Activated CD4-positive, alpha-beta T cell treated with anti-CD3 and anti-CD28 coated beads for 36 hours (primary cell): ENCODE results near the gene KAT8. TPM values are rescaled to one million over a fixed set of nuclear protein-coding genes. Genes with fewer than 3 reads are reported as not detected.

Experiments
- ATAC-seq: fragments of 200-7000 bp; cut with Tn5 transposase; one replicate; pipeline ENCODE4 v1.10.0; 2021; ENCODE audit warnings: mild to moderate bottlenecking, moderate library complexity
- CTCF ChIA-PET: fragments of 350-600 bp; sonication (Branson Sonifier 250); formaldehyde crosslinking; loops from one replicate; lab custom pipeline; 2021; ENCODE audit warnings: antibody characterized with exemption; lab: Charles Lee
- POLR2A ChIA-PET: fragments of 350-600 bp; sonication (Branson Sonifier 250); formaldehyde crosslinking; loops from one replicate; lab custom pipeline; 2021; ENCODE audit warnings: antibody characterized with exemption, inconsistent platforms; lab: Charles Lee
- DNase-seq: peaks from one replicate; pipeline ENCODE4 v3.0.0-alpha.2; 2020
- H3K27ac Mint-ChIP-seq: one replicate; pipeline ENCODE4 v1.8.0; 2021; ENCODE audit warnings: mixed read lengths
- H3K27me3 Mint-ChIP-seq: one replicate; pipeline ENCODE4 v1.8.0; 2021; ENCODE audit warnings: mixed read lengths
- H3K36me3 Mint-ChIP-seq: one replicate; pipeline ENCODE4 v1.8.0; 2021; ENCODE audit warnings: low read depth, mixed read lengths
- H3K4me1 Mint-ChIP-seq: one replicate; pipeline ENCODE4 v1.8.0; 2021; ENCODE audit warnings: mixed read lengths
- H3K4me3 Mint-ChIP-seq: one replicate; pipeline ENCODE4 v1.8.0; 2021; ENCODE audit warnings: mild to moderate bottlenecking, moderate library complexity, mixed read lengths
- H3K9me3 Mint-ChIP-seq: one replicate; pipeline ENCODE4 v1.8.0; 2021; ENCODE audit warnings: low read depth, mixed read lengths
- intact Hi-C, 2 experiments: fragments of 100-400 bp; cut with DNase I in 1 of 2; cut with micrococcal nuclease in 1 of 2; formaldehyde crosslinking; loops; one replicate each; pipeline versions ENCODE4 v1.14.2 to v1.15.1; 2022 to 2024; cut with DNase I, micrococcal nuclease
- total RNA-seq, 2 experiments: library from RNA; stranded (reverse); gene quantifications; one replicate each; pipeline ENCODE4 v1.2.3, GENCODE V29; 2021

Gene KAT8
- total RNA-seq, 2 experiments from 2014 or later, result 53.6 to 63.1 TPM

DNA sequence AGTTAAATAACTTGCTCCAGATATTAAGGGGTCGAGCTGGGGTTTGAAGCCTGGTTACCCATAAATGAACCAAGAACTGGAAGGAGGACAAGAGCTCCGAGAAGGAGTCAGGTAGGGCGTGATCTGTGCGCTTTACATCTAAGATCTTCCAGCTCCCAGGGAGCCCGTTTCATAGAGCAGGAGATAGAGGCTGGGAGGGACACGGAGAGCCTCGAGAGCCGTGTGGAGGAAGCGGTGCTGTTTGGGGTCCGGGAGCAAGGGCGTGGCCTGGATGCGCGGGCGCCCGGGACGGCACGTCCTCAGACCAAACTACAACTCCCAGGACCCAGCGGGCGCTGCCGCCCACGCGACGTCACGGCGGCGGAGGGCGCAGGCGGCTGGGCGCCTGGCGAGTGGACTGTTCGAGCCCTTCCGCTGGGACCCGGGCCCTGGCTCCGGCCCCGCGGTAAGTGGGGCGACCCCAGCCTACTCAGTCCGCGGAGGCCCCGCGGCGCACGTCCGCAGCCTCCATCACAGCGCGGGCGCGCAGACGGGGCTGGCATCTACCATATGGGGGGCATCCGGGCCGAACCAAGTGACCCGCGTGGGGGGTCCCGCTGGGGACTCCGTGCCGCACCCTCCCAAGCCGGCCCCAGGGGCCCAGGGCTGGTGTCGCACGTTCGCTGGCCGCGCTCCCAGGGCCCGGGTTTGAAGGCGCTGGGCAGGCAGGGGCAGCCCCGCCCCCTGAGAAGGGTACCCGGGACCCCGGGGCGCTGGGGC lies 9.2 kb upstream of the KAT8 start, which contains the start of gene BCKDK:
Gene BCKDK (plus strand): TSS at position 352 of the 759 bp plus-strand sequence. CDS start 838 bp downstream, outside the sequence.
- no peaks in the 10 kb centered on the region for H3K27me3 Mint-ChIP-seq
- peak within 1 kb of the TSS; percentile 86 for H3K4me3 Mint-ChIP-seq
- DNase-seq, result peak; percentile 90
- H3K4me1 Mint-ChIP-seq, result peaks cover 22% of the 10 kb centered on the region
- peak; percentile 79 for ATAC-seq
- intact Hi-C loops, result loop anchor here (2.0 to 5.0 kb wide), 10 partner anchors 33 to 764 kb away; partner anchors contain the start of genes ARMC5 (in 1 of the 2), FBXL19 (in 1 of the 2), FUS (in 1 of the 2) and SETD1A (in 1 of the 2)
- POLR2A ChIA-PET, result interaction anchor here (1.0 to 1.7 kb wide), 3 partner anchors 9 to 765 kb away, joined by 3 to 6 read pairs (median 5); partner anchors contain the start of genes FUS, KAT8 and ZNF267
- peak within 1 kb of the TSS; percentile 96 for H3K27ac Mint-ChIP-seq
- peaks cover 25% of the 10 kb centered on the region for H3K36me3 Mint-ChIP-seq
- H3K9me3 Mint-ChIP-seq, result no peaks in the 10 kb centered on the region
- CTCF ChIA-PET, result no interaction called here

DNA sequence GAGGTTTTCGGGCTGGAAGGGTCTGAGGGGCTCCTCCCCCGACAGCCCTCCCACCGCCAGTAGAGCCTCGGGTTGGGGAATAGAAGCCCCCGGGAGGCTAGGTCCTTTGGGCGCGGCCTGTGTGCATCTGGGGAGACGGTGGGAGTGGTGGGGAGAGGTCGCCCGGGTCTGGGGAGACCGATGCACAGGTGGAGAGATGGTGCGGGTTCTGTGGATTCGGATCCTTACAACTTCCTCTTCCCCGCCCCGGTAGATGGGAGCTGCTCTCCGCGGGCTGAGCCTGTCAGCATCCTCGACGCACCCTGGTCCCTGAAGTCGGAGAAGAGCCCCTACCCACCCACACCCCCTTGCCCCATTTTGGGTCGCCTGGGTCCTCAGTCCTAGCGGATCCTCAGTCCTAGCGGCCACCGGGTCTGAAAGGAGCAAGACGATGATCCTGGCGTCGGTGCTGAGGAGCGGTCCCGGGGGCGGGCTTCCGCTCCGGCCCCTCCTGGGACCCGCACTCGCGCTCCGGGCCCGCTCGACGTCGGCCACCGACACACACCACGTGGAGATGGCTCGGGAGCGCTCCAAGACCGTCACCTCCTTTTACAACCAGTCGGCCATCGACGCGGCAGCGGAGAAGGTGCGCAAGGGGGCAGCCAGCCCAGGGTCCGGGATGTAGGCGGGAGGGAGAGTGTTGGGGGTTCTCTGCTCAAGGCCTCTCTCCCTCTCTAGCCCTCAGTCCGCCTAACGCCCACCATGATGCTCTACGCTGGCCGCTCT lies 8.5 kb upstream of the KAT8 start:
- ChIA-PET CTCF (no interaction called here), POLR2A (no interaction called here)
- intact Hi-C loops, result loop anchor here (2.0 to 5.0 kb wide), 10 partner anchors 33 to 763 kb away; partner anchors contain the start of genes ARMC5 (in 1 of the 2), FBXL19 (in 1 of the 2), FUS (in 1 of the 2) and SETD1A (in 1 of the 2)
- ATAC-seq (no peak), DNase-seq (peak; percentile 18)
- peak overlapping the region; percentile 76 for H3K4me3 Mint-ChIP-seq
- H3K27ac Mint-ChIP-seq, result peak overlapping the region; percentile 67
- H3K27me3 Mint-ChIP-seq, result no peaks in the 10 kb centered on the region
- H3K4me1 Mint-ChIP-seq, result peaks cover 25% of the 10 kb centered on the region
- no peaks in the 10 kb centered on the region for H3K9me3 Mint-ChIP-seq
- H3K36me3 Mint-ChIP-seq, result peaks cover 25% of the 10 kb centered on the region

DNA sequence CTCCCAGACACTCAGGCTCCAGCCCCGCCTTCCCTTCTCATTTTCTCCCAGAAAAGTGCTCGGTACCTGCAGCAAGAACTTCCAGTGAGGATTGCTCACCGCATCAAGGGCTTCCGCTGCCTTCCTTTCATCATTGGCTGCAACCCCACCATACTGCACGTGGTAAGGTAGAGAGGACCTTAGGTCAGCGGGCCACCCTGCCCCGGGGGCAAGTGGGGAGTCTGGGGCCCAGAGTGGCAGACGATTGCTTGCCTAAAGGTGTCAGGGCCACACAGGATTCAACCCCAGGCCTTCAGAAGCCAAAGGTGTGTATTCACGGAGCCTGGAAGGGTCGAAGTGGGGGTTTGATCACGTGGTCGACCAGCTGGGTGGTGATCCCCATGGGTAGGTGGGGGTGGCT lies 7.8 kb upstream of the KAT8 start:
- Mint-ChIP-seq H3K9me3 (no peaks in the 10 kb centered on the region), H3K27me3 (no peaks in the 10 kb centered on the region), H3K4me1 (peaks cover 25% of the 10 kb centered on the region), H3K36me3 (peaks cover 25% of the 10 kb centered on the region), H3K4me3 (peak overlapping the region; percentile 76), H3K27ac (peak overlapping the region; percentile 58)
- ATAC-seq, result no peak
- ChIA-PET CTCF (interaction anchor here (0.6 kb wide), 1 partner anchor 8 kb away, joined by 3 read pairs; no protein-coding TSS in a partner anchor), POLR2A (no interaction called here)
- intact Hi-C loops, result loop anchor here (2.0 to 5.0 kb wide), 10 partner anchors 33 to 763 kb away; partner anchors contain the start of genes ARMC5 (in 1 of the 2), FBXL19 (in 1 of the 2), FUS (in 1 of the 2) and SETD1A (in 1 of the 2)
- no peak for DNase-seq

DNA sequence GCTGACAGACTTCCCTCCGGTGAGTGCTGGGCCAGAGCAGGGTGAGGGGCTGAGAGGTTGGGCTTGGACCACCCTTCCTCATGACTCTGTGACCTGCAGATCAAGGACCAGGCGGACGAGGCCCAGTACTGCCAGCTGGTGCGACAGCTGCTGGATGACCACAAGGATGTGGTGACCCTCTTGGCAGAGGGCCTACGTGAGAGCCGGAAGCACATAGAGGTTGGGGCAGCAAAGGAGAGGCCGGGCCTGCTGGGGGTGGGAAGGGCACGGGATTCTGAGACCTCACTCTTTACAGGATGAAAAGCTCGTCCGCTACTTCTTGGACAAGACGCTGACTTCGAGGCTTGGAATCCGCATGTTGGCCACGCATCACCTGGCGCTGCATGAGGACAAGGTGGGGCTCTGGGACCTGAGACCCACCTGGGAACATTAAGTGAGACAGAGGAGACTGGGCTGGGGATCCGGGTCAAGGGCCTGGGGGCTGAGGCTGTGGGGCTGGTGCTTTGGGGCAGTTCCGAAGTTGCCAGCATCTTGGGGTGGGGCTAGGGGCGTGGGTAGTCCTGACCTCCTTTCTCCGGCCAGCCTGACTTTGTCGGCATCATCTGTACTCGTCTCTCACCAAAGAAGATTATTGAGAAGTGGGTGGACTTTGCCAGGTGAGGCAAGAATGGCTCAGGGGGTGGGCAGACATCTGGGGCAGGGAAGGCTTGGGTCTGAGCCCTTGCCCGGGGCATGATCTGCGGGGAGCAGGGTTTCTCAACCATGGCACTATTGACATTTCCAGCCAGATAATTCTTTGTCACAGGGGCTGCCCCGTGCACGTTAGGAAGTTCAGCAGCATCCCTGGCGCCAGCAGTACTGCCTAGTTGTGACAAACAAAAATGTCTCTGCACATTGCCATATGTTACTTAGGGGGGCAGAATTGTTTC lies 7.1 kb upstream of the KAT8 start:
- Mint-ChIP-seq H3K27ac (peak overlapping the region; percentile 47), H3K27me3 (no peaks in the 10 kb centered on the region), H3K4me3 (peak overlapping the region; percentile 76), H3K36me3 (peaks cover 25% of the 10 kb centered on the region), H3K4me1 (peaks cover 25% of the 10 kb centered on the region), H3K9me3 (no peaks in the 10 kb centered on the region)
- ATAC-seq, result no peak
- ChIA-PET POLR2A (no interaction called here), CTCF (interaction anchor here (0.6 kb wide), 2 partner anchors 9 to 724 kb away, joined by 3 read pairs; no protein-coding TSS in a partner anchor)
- intact Hi-C loops, result no loop called here
- no peak for DNase-seq

DNA sequence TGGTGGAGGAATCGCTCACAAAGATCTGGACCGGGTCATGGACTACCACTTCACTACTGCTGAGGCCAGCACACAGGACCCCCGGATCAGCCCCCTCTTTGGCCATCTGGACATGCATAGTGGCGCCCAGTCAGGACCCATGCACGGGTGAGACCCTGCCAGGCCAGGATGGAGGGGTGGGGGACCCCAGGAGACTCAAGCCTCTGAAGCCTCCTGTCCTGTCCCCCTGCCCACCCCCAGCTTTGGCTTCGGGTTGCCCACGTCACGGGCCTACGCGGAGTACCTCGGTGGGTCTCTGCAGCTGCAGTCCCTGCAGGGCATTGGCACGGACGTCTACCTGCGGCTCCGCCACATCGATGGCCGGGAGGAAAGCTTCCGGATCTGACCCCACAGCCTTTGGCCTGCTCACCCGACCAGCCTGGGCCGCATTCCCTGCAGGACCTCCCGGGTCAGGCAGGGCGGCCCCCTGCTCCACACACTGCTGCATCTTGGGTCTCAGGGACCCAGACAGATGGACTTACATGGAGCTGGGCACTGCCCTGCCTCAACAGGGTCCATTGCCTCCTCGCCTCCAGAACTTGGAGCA lies 5.5 kb upstream of the KAT8 start:
- no peak for ATAC-seq
- DNase-seq, result no peak
- H3K4me3 Mint-ChIP-seq, result no peak overlapping the region
- no peaks in the 10 kb centered on the region for H3K9me3 Mint-ChIP-seq
- peaks cover 21% of the 10 kb centered on the region for H3K4me1 Mint-ChIP-seq
- H3K27ac Mint-ChIP-seq, result no peak overlapping the region
- H3K27me3 Mint-ChIP-seq, result no peaks in the 10 kb centered on the region
- peaks cover 28% of the 10 kb centered on the region for H3K36me3 Mint-ChIP-seq
- intact Hi-C loops, result no loop called here
- ChIA-PET POLR2A (no interaction called here), CTCF (interaction anchor here (0.5 to 0.6 kb wide), 2 partner anchors 32 to 137 kb away, joined by 3 read pairs; no protein-coding TSS in a partner anchor)

DNA sequence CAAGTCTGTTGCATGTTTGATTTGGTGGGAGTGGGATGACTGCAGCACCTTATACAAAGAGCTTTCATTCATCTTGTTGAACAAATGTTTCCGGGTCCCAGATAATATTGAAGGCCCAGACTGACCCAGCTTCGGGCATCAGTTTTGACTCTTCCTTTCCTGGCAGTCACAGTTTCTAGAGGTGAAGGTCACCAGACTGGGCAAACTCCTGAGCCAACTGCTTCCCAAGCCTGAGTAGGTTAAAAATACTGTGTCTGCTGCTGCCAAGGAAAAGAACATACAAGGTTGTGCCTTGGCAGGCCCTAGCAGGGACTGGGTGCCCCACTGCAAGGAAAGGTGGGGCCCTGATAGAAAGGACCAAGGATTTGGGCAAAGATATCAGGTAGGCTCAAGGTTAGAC lies 4.8 kb upstream of the KAT8 start:
- intact Hi-C loops, result no loop called here
- Mint-ChIP-seq H3K4me1 (peaks cover 15% of the 10 kb centered on the region), H3K4me3 (no peak overlapping the region), H3K36me3 (peaks cover 28% of the 10 kb centered on the region), H3K9me3 (no peaks in the 10 kb centered on the region), H3K27ac (no peak overlapping the region), H3K27me3 (no peaks in the 10 kb centered on the region)
- no peak for DNase-seq
- ATAC-seq, result no peak
- ChIA-PET POLR2A (no interaction called here), CTCF (no interaction called here)

DNA sequence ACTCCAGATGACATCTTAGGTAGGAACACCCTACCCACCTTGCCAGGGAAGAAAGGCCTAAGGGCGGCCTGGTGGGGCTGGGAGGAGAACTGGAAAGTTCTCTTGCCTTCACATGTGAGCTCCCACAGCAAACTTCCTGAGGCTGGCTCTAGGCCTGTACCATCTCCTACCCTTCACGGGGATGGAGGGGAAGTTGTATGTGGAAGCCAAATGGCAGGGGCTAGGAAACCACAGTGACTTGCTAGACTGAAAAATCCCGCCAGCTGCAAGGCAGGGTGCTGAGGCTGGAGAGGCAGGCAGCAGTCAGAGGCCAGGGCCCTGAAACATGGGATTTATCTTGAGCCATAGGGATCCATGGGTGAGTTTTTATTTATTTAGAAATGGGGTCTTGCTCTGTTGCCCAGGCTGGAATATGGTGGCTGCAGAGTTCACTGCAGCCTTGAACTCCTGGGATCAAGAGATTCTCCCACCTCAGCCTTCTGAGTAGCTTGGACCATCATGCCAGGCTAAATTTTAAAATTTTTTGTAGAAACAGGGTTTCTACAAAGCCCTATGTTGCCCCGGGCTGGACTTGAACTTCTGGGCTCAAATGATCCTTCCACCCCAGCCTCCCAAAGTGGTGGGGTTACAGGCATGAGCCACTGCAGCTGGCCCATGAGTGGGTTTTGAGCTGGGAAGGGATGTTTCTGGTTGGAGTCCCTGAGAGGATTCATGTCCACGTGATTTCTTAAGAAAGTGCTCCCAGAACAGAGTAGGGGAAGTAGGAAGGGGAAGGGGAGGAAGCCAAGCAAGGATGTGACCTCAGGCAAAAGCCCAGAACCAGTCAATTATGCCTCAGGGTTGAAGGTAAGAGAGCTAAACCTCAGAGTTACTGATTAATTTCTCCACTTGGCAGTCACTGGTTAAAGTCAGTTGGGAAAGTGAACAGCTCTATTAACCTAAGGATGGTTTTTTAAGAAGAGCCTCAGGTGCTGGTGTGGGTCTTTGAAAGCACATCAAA lies 4.0 kb upstream of the KAT8 start:
- Mint-ChIP-seq H3K9me3 (no peaks in the 10 kb centered on the region), H3K4me3 (no peak overlapping the region), H3K27me3 (no peaks in the 10 kb centered on the region), H3K27ac (peak overlapping the region; percentile 59), H3K36me3 (peaks cover 29% of the 10 kb centered on the region), H3K4me1 (peaks cover 16% of the 10 kb centered on the region)
- ChIA-PET POLR2A (interaction anchor here (0.5 kb wide), 1 partner anchor 13 kb away, joined by 3 read pairs; no protein-coding TSS in a partner anchor), CTCF (no interaction called here)
- intact Hi-C loops, result no loop called here
- DNase-seq, result no peak
- no peak for ATAC-seq

DNA sequence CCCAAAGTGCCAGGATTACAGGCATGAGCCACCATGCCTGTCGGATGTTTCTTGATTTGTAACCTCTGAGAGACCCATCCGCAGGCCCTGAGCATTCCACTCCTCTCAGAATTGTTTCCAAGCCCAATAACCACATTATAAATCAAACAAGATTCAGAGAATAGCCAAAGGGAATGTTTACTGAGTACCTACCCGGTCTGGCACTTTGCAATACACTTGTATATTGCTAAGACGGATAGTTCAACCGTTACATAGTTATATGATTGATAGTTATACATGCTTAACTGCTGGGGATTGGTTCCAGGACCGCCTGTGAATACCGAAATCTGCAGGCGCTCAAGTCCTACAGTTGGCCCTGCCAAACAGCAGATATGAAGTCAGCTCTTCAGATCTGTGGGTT lies 3.0 kb upstream of the KAT8 start:
- no peaks in the 10 kb centered on the region for H3K27me3 Mint-ChIP-seq
- POLR2A ChIA-PET, result interaction anchor here (0.7 kb wide), 1 partner anchor 17 kb away, joined by 5 read pairs; no protein-coding TSS in a partner anchor
- no peak for ATAC-seq
- peaks cover 20% of the 10 kb centered on the region for H3K4me1 Mint-ChIP-seq
- intact Hi-C loops, result no loop called here
- no peak for DNase-seq
- no peaks in the 10 kb centered on the region for H3K9me3 Mint-ChIP-seq
- CTCF ChIA-PET, result interaction anchor here (0.6 to 0.9 kb wide), 2 partner anchors 27 to 32 kb away, joined by 3 to 5 read pairs; no protein-coding TSS in a partner anchor
- H3K4me3 Mint-ChIP-seq, result no peak overlapping the region
- H3K27ac Mint-ChIP-seq, result no peak overlapping the region
- H3K36me3 Mint-ChIP-seq, result peaks cover 34% of the 10 kb centered on the region
